Gastroesophageal sphincter (tissue), 3 donors: ENCODE results near the gene NOS3.

Source experiments
- EP300 ChIP-seq: sonication (generic); formaldehyde crosslinking; IDR thresholded peaks from one replicate; pipeline ENCODE4 v1.6.1; 2017; ENCODE audit warnings: antibody characterized with exemption, mild to moderate bottlenecking
- POLR2AphosphoS5 ChIP-seq: sonication (generic); formaldehyde crosslinking; IDR thresholded peaks from one replicate; pipeline ENCODE4 v1.6.1; 2017; ENCODE audit warnings: antibody characterized with exemption
- TF ChIP-seq, protein P1 (sequence below), 4 experiments: fragments of 200-600 bp in 2 of 4; fragments of 450-650 bp in 2 of 4; sonication (generic) in 1 of 4; IDR thresholded peaks; one replicate each; pipeline ENCODE4 v1.5.1; 2017 to 2019; ENCODE audit warnings: antibody characterized with exemption in 4 of 4, mild to moderate bottlenecking in 2 of 4, moderate library complexity in 2 of 4

- TF ChIP-seq, protein P1, sequence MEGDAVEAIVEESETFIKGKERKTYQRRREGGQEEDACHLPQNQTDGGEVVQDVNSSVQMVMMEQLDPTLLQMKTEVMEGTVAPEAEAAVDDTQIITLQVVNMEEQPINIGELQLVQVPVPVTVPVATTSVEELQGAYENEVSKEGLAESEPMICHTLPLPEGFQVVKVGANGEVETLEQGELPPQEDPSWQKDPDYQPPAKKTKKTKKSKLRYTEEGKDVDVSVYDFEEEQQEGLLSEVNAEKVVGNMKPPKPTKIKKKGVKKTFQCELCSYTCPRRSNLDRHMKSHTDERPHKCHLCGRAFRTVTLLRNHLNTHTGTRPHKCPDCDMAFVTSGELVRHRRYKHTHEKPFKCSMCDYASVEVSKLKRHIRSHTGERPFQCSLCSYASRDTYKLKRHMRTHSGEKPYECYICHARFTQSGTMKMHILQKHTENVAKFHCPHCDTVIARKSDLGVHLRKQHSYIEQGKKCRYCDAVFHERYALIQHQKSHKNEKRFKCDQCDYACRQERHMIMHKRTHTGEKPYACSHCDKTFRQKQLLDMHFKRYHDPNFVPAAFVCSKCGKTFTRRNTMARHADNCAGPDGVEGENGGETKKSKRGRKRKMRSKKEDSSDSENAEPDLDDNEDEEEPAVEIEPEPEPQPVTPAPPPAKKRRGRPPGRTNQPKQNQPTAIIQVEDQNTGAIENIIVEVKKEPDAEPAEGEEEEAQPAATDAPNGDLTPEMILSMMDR (IDR thresholded peaks at IDR 0.05): no peak
- TF ChIP-seq EP300 (no peak), POLR2AphosphoS5 (no peak)
These were observed 20.2 kb downstream of the NOS3 start for GRCh38 chr7:151011097-151011409.
